HG03045 (cell line): ENCODE measurements around the gene MRPL20.
A peak's percentile ranks its signal among the peaks of the same experiment; 100 is the strongest.
"Not testable (repeated sequence)": the region's sequence is repeated elsewhere in the genome, so short reads cannot be mapped to it uniquely, and the experiment has no call there.

Experiments
- ATAC-seq: cut with Tn5 transposase; IDR thresholded peaks from one replicate; pipeline ENCODE4 v1.9.1; 2021; ENCODE audit warnings: mild to moderate bottlenecking, moderate library complexity; ENCODE audit not compliant: unreplicated experiment

Gene MRPL20

GRCh38 chr1:1437904-1438376 lies 30.8 kb upstream of the MRPL20 start:
- ATAC-seq, result no peak

GRCh38 chr1:1437033-1437903 lies 30.2 kb upstream of the MRPL20 start:
- no peak for ATAC-seq

- no peak for ATAC-seq
These were observed 29.5 kb upstream of the MRPL20 start for GRCh38 chr1:1436630-1437032.

GRCh38 chr1:1435911-1436629 lies 29.0 kb upstream of the MRPL20 start:
- ATAC-seq, result no peak

- ATAC-seq, result peak; percentile 42
These were observed 28.2 kb upstream of the MRPL20 start, which contains the start of gene VWA1 for GRCh38 chr1:1435106-1435903. Gene VWA1 (plus strand): TSS chr1:1435690. CDS start chr1:1435749, 59 bp downstream.

- no peak for ATAC-seq
These were observed 27.7 kb upstream of the MRPL20 start for GRCh38 chr1:1434824-1435105.

- ATAC-seq, result no peak
These were observed 27.2 kb upstream of the MRPL20 start for GRCh38 chr1:1434131-1434823.

- ATAC-seq, result no peak
These were observed 26.7 kb upstream of the MRPL20 start for GRCh38 chr1:1433804-1434130.

GRCh38 chr1:1432951-1433803 lies 26.1 kb upstream of the MRPL20 start:
- ATAC-seq, result no peak

- no peak for ATAC-seq
These were observed 25.3 kb upstream of the MRPL20 start for GRCh38 chr1:1432274-1432950.

GRCh38 chr1:1431845-1432273 lies 24.8 kb upstream of the MRPL20 start:
- ATAC-seq, result no peak

GRCh38 chr1:1430992-1431844 lies 24.1 kb upstream of the MRPL20 start:
- no peak for ATAC-seq

- ATAC-seq, result no peak
These were observed 23.3 kb upstream of the MRPL20 start for GRCh38 chr1:1430114-1430982.

- ATAC-seq, result no peak
These were observed 22.6 kb upstream of the MRPL20 start for GRCh38 chr1:1429671-1430073.

- ATAC-seq, result not testable (repeated sequence)
These were observed 21.9 kb upstream of the MRPL20 start for GRCh38 chr1:1428967-1429366.

GRCh38 chr1:1428174-1428573 lies 21.1 kb upstream of the MRPL20 start:
- ATAC-seq, result no peak

- no peak for ATAC-seq
These were observed 20.7 kb upstream of the MRPL20 start for GRCh38 chr1:1427820-1428148.
